HepG2 (cell line): Measurements from ENCODE around the gene GJB1. TPM values are rescaled to one million over a fixed set of nuclear protein-coding genes. Genes with fewer than 3 reads are reported as not detected.
A peak's percentile ranks its signal among the peaks of the same experiment; 100 is the strongest.

Experiments used
- BCL6 ChIP-seq: IDR thresholded peaks from 2 replicates; pipeline ENCODE4 v1.6.1; 2016; ENCODE audit warnings: missing genetic modification reagents, missing compliant biosample characterization
- ETV5 ChIP-seq: IDR thresholded peaks from 2 replicates; pipeline ENCODE4 v1.6.1; 2018; ENCODE audit warnings: missing biosample characterization, missing genetic modification reagents, inconsistent platforms, borderline replicate concordance
- HBP1 ChIP-seq: IDR thresholded peaks from 2 replicates; pipeline ENCODE4 v1.6.1; 2016; ENCODE audit warnings: low read depth, control low read depth
- HDAC2 ChIP-seq: sonication (generic); formaldehyde crosslinking; IDR thresholded peaks from 2 replicates; pipeline ENCODE4 v1.4.0; 2020; ENCODE audit warnings: missing genetic modification reagents
- MAFK ChIP-seq, 2 experiments: IDR thresholded peaks in 1 of 2; conservative IDR thresholded peaks in 1 of 2; 2 replicates each; pipeline ENCODE4 v1.6.1; 2011; ENCODE audit warnings: improper control_type of control experiment in 2 of 2, low read length in 2 of 2
- NR3C1 ChIP-seq: sonication (generic); formaldehyde crosslinking; IDR thresholded peaks from 2 replicates; pipeline ENCODE4 v1.4.0; 2020; ENCODE audit warnings: missing genetic modification reagents
- PHF21A ChIP-seq: sonication (generic); formaldehyde crosslinking; IDR thresholded peaks from 2 replicates; pipeline ENCODE4 v1.5.0; 2020; ENCODE audit warnings: mild to moderate bottlenecking, missing genetic modification reagents
- PREB ChIP-seq: sonication (generic); formaldehyde crosslinking; IDR thresholded peaks from 2 replicates; pipeline ENCODE4 v1.4.0; 2020; ENCODE audit warnings: missing genetic modification reagents
- SATB2 ChIP-seq: sonication (generic); formaldehyde crosslinking; IDR thresholded peaks from 2 replicates; pipeline ENCODE4 v1.5.0; 2020; ENCODE audit warnings: missing genetic modification reagents
- SCMH1 ChIP-seq: sonication (generic); formaldehyde crosslinking; IDR thresholded peaks from 2 replicates; pipeline ENCODE4 v1.9.0; 2021; ENCODE audit warnings: missing genetic modification reagents, mild to moderate bottlenecking, borderline replicate concordance
- SNAPC2 ChIP-seq: sonication (generic); formaldehyde crosslinking; IDR thresholded peaks from 2 replicates; pipeline ENCODE4 v1.8.1; 2022; ENCODE audit warnings: mild to moderate bottlenecking, missing genetic modification reagents
- TCF12 ChIP-seq, 2 experiments: fragments of 450-650 bp in 1 of 2; sonication (generic) in 1 of 2; formaldehyde crosslinking in 1 of 2; IDR thresholded peaks; 2 replicates each; pipeline versions ENCODE4 v1.6.1 to v1.8.0; 2017 to 2022; ENCODE audit warnings: antibody characterized with exemption in 1 of 2, mild to moderate bottlenecking in 1 of 2, missing genetic modification reagents in 1 of 2, moderate library complexity in 1 of 2
- UBTF ChIP-seq: sonication (generic); formaldehyde crosslinking; IDR thresholded peaks from 2 replicates; pipeline ENCODE4 v1.4.0; 2020; ENCODE audit warnings: mild to moderate bottlenecking, missing genetic modification reagents
- ZBTB39 ChIP-seq: sonication (generic); formaldehyde crosslinking; IDR thresholded peaks from 2 replicates; pipeline ENCODE4 v1.5.0; 2020; ENCODE audit warnings: missing genetic modification reagents
- ZMYM4 ChIP-seq: sonication (generic); formaldehyde crosslinking; IDR thresholded peaks from 2 replicates; pipeline ENCODE4 v1.8.1; 2023; ENCODE audit warnings: mild to moderate bottlenecking, missing genetic modification reagents
- ZNF24 ChIP-seq: fragments of 450-650 bp; IDR thresholded peaks from 2 replicates; pipeline ENCODE4 v1.6.1; 2017; ENCODE audit warnings: antibody characterized with exemption, mild to moderate bottlenecking
- ZNF639 ChIP-seq: conservative IDR thresholded peaks from 2 replicates; pipeline ENCODE4 v1.6.1; 2018; ENCODE audit warnings: missing genetic modification reagents
- ZNF704 ChIP-seq: sonication (generic); formaldehyde crosslinking; IDR thresholded peaks from 2 replicates; pipeline ENCODE4 v1.8.1; 2023; ENCODE audit warnings: mild to moderate bottlenecking, inconsistent platforms, moderate library complexity, missing genetic modification reagents, borderline replicate concordance
- polyA plus RNA-seq, 8 experiments: library from polyadenylated mRNA; depleted of rRNA in 3 of 8; stranded (reverse) in 7 of 8; unstranded in 1 of 8; fragments of >200 nt; fragmentation: Illumina TruSeq in 4 of 8; extraction: Trizol in 4 of 8; gene quantifications; 2 replicates each; pipeline versions ENCODE4 v1.2.1 to v1.2.3, GENCODE V29; 2011 to 2016; ENCODE audit warnings: low read depth in 4 of 8, missing spikeins in 1 of 8, mixed read lengths in 1 of 8; ENCODE audit not compliant: insufficient read depth in 1 of 8
- total RNA-seq, 5 experiments: library from RNA; depleted of rRNA; stranded (reverse); fragments of >200 nt; fragmentation: Illumina TruSeq; extraction: Trizol; gene quantifications; 2 replicates each; pipeline ENCODE4 v1.2.3, GENCODE V29; 2016; ENCODE audit warnings: low read depth in 1 of 5

The GJB1 gene
- total and polyA plus RNA-seq, 2 of the 13 experiments (the other 11 are each of a cell fraction or from before 2014, with no cell fraction given): 111 to 161 TPM

GRCh38 chrX:71181910-71182799 is 40.9 kb upstream of the GJB1 start (continued):
- TF ChIP-seq UBTF: no peak; the same call in 1 of the 2 replicates
- TF ChIP-seq ZMYM4 (CRISPR knock-in tag): 0 out of 2 replicates have a peak, but pooled peaks have one; percentile 47
- no peak for TF ChIP-seq ZNF704 (CRISPR knock-in tag)
- TF ChIP-seq HDAC2 (CRISPR knock-in tag): peak; percentile 44; the same call in 1 of the 2 replicates
- TF ChIP-seq ZBTB39 (CRISPR knock-in tag): no peak
- no peak for TF ChIP-seq ZNF639 (CRISPR knock-in tag)
- TF ChIP-seq ETV5 (CRISPR knock-in tag): no peak; the same call in 1 of the 2 replicates
- no peak for TF ChIP-seq TCF12 (IDR thresholded peaks at IDR 0.05)
- TF ChIP-seq TCF12 (CRISPR knock-in tag; IDR thresholded peaks at IDR 0.05): no peak
- TF ChIP-seq PHF21A (CRISPR knock-in tag): no peak
- no peak for TF ChIP-seq SCMH1 (CRISPR knock-in tag)
- no peak for TF ChIP-seq SATB2
- TF ChIP-seq HBP1 (CRISPR knock-in tag): no peak
- TF ChIP-seq SNAPC2 (CRISPR knock-in tag): no peak
- TF ChIP-seq BCL6 (CRISPR knock-in tag): no peak
- TF ChIP-seq ZNF24: no peak
- TF ChIP-seq PREB (CRISPR knock-in tag): no peak
- no peak for TF ChIP-seq NR3C1 (CRISPR knock-in tag)
- TF ChIP-seq MAFK (conservative IDR thresholded peaks at IDR 0.05 in 1 of 2, IDR thresholded peaks at IDR 0.05 in 1 of 2; ENCODE audit: low read length in 2 of 2): peak; percentile 50 to 61
